BE2C (cell line): Measurements from ENCODE around the gene MRPL51.

Experiments
- DNase-seq: peaks from one replicate; pipeline ENCODE4 v3.0.0-alpha.2; 2020
- H3K27me3 ChIP-seq: fragments of 250-450 bp; sonication (Bioruptor Pico); 2 replicates; pipeline ENCODE4 v1.5.1; 2020; ENCODE audit warnings: mild to moderate bottlenecking
- H3K36me3 ChIP-seq: fragments of 250-450 bp; sonication (Bioruptor Pico); 2 replicates; pipeline ENCODE4 v1.5.1; 2020; ENCODE audit warnings: mild to moderate bottlenecking
- H3K4me1 ChIP-seq: fragments of 250-450 bp; sonication (Bioruptor Pico); 2 replicates; pipeline ENCODE4 v1.5.1; 2020
- H3K4me3 ChIP-seq: 2 replicates; pipeline ENCODE4 v1.5.1; 2011; ENCODE audit warnings: low read depth, low read length
- H3K9me3 ChIP-seq: fragments of 250-450 bp; sonication (Bioruptor Pico); 2 replicates; pipeline ENCODE4 v1.5.1; 2020
- TF ChIP-seq, protein P1 (sequence below): IDR thresholded peaks from 2 replicates; pipeline ENCODE4 v1.5.1; 2012; ENCODE audit warnings: mild to moderate bottlenecking, low read depth, low read length

MRPL51 gene

DNA sequence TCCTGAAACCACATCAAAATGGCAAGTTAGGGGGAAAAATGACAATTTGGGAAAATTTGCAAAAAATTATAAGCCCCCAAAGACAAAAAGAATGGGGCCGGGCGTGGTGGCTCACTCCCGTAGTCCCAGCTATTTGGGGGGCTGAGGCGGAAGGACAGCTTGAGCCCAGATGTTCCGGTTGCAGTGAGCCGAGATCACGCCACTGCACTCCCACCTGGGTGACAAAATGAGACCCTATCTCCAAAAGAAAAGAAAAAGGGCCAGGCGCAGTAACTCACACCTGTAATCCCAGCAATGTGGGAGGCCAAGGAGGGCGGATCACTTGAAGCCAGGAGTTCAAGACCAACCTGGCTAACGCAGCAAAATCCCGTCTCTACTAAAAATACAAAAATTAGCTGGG, 20.6 kb downstream of the MRPL51 start:
- TF ChIP-seq, protein P1, sequence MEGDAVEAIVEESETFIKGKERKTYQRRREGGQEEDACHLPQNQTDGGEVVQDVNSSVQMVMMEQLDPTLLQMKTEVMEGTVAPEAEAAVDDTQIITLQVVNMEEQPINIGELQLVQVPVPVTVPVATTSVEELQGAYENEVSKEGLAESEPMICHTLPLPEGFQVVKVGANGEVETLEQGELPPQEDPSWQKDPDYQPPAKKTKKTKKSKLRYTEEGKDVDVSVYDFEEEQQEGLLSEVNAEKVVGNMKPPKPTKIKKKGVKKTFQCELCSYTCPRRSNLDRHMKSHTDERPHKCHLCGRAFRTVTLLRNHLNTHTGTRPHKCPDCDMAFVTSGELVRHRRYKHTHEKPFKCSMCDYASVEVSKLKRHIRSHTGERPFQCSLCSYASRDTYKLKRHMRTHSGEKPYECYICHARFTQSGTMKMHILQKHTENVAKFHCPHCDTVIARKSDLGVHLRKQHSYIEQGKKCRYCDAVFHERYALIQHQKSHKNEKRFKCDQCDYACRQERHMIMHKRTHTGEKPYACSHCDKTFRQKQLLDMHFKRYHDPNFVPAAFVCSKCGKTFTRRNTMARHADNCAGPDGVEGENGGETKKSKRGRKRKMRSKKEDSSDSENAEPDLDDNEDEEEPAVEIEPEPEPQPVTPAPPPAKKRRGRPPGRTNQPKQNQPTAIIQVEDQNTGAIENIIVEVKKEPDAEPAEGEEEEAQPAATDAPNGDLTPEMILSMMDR = no peak
- Histone ChIP-seq H3K4me1 (peaks cover 4% of the 10 kb centered on the region; the same call in 1 of the 2 replicates), H3K9me3 (no peaks in the 10 kb centered on the region), H3K4me3 (no peak overlapping the region), H3K27me3 (no peaks in the 10 kb centered on the region), H3K36me3 (no peaks in the 10 kb centered on the region)
- no peak for DNase-seq

DNA sequence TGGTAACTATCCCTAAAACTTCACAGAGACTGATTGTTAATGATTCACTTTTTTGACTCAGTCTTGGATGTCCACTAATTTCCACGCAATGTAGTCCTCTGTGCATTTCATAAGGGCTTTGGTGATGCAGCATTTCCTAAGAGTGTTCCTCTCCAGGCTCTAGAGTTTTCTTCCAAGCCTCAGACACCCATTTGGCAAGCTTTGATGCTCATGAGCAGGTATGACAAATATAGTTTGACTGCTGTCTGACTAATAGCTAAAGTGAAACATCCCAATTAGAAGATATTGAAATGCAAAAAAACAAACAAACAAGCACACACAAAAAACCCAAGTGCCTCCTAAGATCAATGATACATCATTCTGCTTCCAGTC, 21.1 kb downstream of the MRPL51 start:
- H3K27me3 ChIP-seq = no peaks in the 10 kb centered on the region
- H3K36me3 ChIP-seq = no peaks in the 10 kb centered on the region
- no peaks in the 10 kb centered on the region for H3K9me3 ChIP-seq
- no peak for DNase-seq
- peaks cover 4% of the 10 kb centered on the region; the same call in 1 of the 2 replicates for H3K4me1 ChIP-seq
- no peak overlapping the region for H3K4me3 ChIP-seq
- TF ChIP-seq, protein P1 = no peak

DNA sequence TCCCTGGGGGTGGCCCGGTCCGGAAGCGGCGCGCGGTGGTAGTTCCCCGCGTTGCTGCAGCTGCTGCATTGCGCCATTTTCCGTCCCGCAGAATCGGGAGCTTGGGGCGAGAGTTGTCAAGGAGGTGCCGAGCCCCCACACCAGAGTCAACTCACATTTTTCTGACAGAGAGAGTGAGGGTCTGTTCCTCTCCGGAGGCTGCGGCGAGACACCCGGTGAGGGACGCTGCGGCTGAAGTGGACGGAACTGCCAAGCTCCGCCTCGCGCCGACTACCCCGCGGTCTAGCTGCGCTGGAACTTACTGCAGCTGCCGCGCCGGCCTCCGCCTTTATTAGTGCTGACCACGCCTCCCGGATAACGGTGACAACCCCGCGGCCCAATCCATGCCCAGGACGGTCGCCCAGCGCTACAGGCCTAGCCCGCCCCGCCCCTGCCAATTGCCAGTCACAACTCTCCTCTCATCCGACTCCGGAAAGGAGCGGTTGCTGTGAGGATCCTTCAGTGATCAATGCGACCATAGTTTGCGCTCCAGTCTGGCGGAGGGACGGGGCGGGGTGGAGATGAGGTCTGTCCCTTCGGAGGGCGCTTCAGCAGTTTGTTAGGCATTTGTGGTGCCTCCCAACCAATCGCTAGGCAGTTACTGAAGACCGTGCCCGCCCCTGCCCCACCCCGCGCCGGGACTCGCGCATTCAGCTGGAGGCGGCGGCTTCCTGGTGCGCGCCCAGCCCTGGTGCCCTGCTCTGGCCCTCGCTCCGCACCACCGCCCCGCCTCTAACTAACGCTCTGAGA, 22.5 kb downstream of the MRPL51 start, which contains the start of gene VAMP1:
TSS of gene VAMP1 (minus strand) at position 303 of the 789 bp plus-strand sequence. CDS start at position 157, 146 bp downstream.
- peak within 1 kb of the TSS; percentile 81 for H3K4me3 ChIP-seq
- DNase-seq = peak; percentile 99
- TF ChIP-seq, protein P1 = no peak

DNA sequence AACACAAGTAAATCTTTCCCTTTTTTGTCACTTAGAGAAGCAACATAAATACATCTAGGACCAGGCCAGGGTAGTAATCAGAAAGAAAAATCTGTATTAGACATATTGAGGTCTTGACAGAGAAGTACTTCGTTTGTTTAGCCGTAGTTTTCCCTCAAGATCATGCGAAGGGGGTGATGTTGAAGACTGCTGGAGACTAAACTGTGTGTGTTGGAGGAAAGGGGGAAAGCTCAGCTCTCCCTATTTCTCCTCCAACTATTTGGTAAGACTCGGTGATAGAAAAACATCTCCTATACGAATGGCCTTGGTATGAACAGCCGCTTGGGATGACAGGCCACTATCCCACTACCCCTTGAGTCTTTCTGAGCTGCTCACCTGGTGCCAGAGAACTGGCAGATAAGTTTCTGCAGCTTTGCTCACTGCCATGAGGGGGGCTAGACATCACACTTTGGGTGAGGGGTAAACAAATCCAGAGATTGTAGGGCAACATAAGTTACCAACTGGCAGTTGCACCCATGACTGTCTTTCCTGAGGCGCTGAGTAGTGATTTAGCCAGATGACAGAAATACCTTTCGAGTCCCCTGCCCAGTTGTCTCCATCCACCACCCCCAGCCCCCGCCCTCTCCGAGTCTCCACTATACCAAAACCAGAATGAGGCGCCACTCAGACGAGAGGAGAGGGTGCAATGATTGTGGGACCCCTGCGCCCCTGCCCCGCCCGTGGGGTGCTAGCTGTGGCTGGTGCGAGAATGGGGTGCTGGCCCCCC, 23.3 kb downstream of the MRPL51 start:
- DNase-seq = no peak
- Histone ChIP-seq H3K9me3 (no peaks in the 10 kb centered on the region), H3K4me3 (peak overlapping the region; percentile 81), H3K27me3 (no peaks in the 10 kb centered on the region), H3K36me3 (peaks cover 9% of the 10 kb centered on the region), H3K4me1 (peaks cover 4% of the 10 kb centered on the region; the same call in 1 of the 2 replicates)
- TF ChIP-seq, protein P1 = no peak

More for the DNA sequence above, 22.5 kb downstream of the MRPL51 start, which contains the start of gene VAMP1:
- Histone ChIP-seq H3K27me3 (no peaks in the 10 kb centered on the region), H3K9me3 (no peaks in the 10 kb centered on the region), H3K36me3 (peaks cover 4% of the 10 kb centered on the region), H3K4me1 (peaks cover 4% of the 10 kb centered on the region; the same call in 1 of the 2 replicates)

DNA sequence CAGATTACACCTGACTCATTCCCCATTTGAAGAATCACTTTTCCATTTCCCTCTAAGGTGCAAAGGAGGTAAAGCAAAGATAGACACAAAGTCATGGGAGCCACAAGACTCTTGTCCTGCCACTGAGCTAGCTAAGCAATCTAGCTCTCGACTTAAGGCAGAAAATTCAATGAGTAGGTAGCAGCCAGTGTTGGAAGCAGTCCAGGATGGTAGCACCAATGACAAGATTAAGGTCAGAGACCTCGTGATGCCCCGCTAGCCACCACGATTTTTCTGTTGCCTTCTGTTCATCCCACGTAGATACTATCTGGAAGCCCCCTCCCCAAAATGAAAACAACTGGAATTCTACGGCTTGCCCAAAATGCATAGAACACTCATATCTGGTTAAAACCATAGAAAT, 24.0 kb downstream of the MRPL51 start:
- DNase-seq = no peak
- TF ChIP-seq, protein P1 = no peak
- H3K36me3 ChIP-seq = peaks cover 16% of the 10 kb centered on the region
- H3K4me1 ChIP-seq = peaks cover 4% of the 10 kb centered on the region; the same call in 1 of the 2 replicates
- H3K27me3 ChIP-seq = no peaks in the 10 kb centered on the region
- H3K9me3 ChIP-seq = no peaks in the 10 kb centered on the region
- no peak overlapping the region for H3K4me3 ChIP-seq
